NT2/D1 (cell line): Measurements from ENCODE around the gene CCT8.

ENCODE experiments used
- DNase-seq: peaks from one replicate; pipeline ENCODE4 v3.0.0-alpha.2; 2011; ENCODE audit warnings: low read depth, low spot score
- H3K27me3 ChIP-seq: 2 replicates; pipeline ENCODE4 v1.6.0; 2011; ENCODE audit warnings: mild to moderate bottlenecking; ENCODE audit not compliant: insufficient read length, insufficient read depth
- H3K36me3 ChIP-seq: 2 replicates; pipeline ENCODE4 v1.6.1; 2011; ENCODE audit warnings: mild to moderate bottlenecking, low read length, mixed read lengths; ENCODE audit not compliant: insufficient read depth, insufficient read length
- H3K4me1 ChIP-seq: 2 replicates; pipeline ENCODE4 v1.5.1; 2011; ENCODE audit not compliant: insufficient read depth, insufficient read length
- H3K4me3 ChIP-seq: 2 replicates; pipeline ENCODE4 v1.5.1; 2011; ENCODE audit warnings: low read depth; ENCODE audit not compliant: insufficient read length
- H3K9ac ChIP-seq: 2 replicates; pipeline ENCODE4 v1.6.0; 2011; ENCODE audit warnings: low read depth; ENCODE audit not compliant: insufficient read length
- H3K9me3 ChIP-seq: 2 replicates; pipeline ENCODE4 v1.5.1; 2011; ENCODE audit warnings: mild to moderate bottlenecking, low read length; ENCODE audit not compliant: insufficient read depth
- SUZ12 ChIP-seq: IDR thresholded peaks from 2 replicates; pipeline ENCODE4 v1.6.1; 2011; ENCODE audit not compliant: insufficient read length, insufficient read depth; ENCODE audit errors: extremely low read depth
- YY1 ChIP-seq: IDR thresholded peaks from 2 replicates; pipeline ENCODE4 v1.6.1; 2011; ENCODE audit not compliant: insufficient read length, insufficient read depth
- ZNF274 ChIP-seq: IDR thresholded peaks from 2 replicates; pipeline ENCODE4 v1.6.1; 2011; ENCODE audit warnings: mild to moderate bottlenecking, low read depth, low read length

Gene CCT8

DNA sequence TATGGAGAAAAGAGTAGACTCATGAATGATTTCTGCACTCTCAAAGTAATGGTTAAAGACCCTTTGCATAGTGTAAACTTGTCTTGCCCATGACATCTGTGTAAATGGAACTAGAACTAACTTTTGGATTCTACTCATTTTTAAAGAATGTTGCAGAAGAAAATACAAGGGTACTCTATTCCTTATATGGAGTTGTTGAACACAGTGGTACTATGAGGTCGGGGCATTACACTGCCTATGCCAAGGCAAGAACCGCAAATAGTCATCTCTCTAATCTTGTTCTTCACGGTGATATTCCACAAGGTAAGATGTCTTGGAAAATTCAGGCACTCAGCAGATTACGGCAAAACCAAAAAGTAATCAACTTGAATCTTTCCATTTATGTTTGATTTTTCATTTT, 19.8 kb downstream of the CCT8 start:
- Histone ChIP-seq H3K9me3 (peaks cover 5% of the 10 kb centered on the region; the same call in 1 of the 2 replicates), H3K4me1 (no peaks in the 10 kb centered on the region), H3K36me3 (peaks cover 91% of the 10 kb centered on the region), H3K27me3 (no peaks in the 10 kb centered on the region), H3K9ac (no peak overlapping the region), H3K4me3 (no peak overlapping the region)
- TF ChIP-seq SUZ12 (no peak), YY1 (no peak), ZNF274 (no peak)
- no peak for DNase-seq

DNA sequence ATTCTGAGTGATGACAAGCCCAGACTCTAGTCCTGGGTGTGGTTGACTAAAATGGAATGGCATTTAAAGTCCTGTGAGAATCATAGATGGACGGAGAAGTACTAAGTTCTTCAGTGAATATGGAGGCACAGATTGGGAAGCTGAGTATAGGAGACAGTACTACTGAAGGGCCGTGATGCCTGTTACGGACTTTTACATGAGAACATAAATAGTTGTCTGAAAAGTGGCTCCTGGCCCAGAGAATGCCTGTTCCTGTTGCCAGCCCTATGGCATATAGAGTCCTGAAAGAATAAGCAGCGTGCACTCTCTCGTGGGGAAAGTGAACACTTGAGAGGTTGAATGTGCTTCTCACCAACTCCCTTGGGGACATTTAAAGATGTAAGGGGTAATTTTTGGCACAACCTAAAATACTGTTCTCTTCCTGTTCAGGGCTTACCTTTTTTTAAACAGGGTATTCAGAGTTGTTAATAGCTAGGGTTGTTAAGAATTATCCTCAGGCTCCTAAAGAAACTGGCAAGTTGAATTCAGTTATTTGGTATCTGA, 20.4 kb downstream of the CCT8 start:
- DNase-seq, result no peak

DNA sequence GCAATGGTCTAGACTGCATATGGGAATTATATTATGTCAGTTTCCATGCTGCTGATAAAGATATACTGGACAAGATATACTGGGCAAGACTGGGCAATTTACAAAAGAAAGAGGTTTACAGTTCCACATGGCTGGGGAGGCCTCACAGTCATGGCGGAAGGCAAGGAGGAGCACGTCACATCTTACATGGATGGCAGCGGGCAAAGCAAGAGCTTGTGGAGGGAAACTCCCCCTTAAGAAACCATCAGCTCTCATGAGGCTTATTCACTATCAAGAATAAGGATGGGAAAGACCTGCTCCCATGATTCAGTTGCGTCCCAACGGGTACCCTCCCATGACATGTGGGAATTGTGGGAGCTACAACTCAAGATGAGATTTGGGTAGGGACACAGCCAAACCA, 21.2 kb downstream of the CCT8 start:
- TF ChIP-seq SUZ12 (no peak), ZNF274 (no peak), YY1 (no peak)
- Histone ChIP-seq H3K4me1 (no peaks in the 10 kb centered on the region), H3K36me3 (peaks cover 97% of the 10 kb centered on the region), H3K4me3 (no peak overlapping the region), H3K27me3 (no peaks in the 10 kb centered on the region), H3K9me3 (peaks cover 5% of the 10 kb centered on the region; the same call in 1 of the 2 replicates), H3K9ac (no peak overlapping the region)
- no peak for DNase-seq

More for the DNA sequence above, 20.4 kb downstream of the CCT8 start:
- H3K9ac ChIP-seq, result no peak overlapping the region
- H3K27me3 ChIP-seq, result no peaks in the 10 kb centered on the region
- H3K4me3 ChIP-seq, result no peak overlapping the region
- peaks cover 96% of the 10 kb centered on the region for H3K36me3 ChIP-seq
- H3K9me3 ChIP-seq, result peaks cover 5% of the 10 kb centered on the region; the same call in 1 of the 2 replicates
- H3K4me1 ChIP-seq, result no peaks in the 10 kb centered on the region
- TF ChIP-seq SUZ12 (no peak), ZNF274 (no peak), YY1 (no peak)

DNA sequence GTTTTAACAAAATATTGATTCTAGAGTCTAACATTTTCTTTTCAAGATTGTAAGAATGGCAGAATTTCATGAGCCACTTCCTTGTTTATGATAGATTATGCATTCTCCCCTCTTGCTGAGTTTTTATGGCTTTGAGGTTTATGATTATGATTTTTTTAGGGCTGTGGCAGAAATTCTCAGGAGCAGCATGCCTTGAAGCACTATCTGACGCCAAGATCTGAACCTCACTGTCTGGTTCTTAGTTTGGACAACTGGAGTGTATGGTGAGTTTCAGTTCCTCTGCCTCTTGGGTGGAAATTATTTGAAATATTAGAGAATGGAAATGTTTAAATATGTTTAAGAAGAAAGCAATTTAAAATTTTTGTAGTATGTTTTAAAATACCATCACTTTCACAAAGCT, 38.8 kb downstream of the CCT8 start:
- peaks cover 91% of the 10 kb centered on the region for H3K36me3 ChIP-seq
- no peak for DNase-seq
- H3K4me1 ChIP-seq, result no peaks in the 10 kb centered on the region
- no peaks in the 10 kb centered on the region for H3K9me3 ChIP-seq
- H3K4me3 ChIP-seq, result no peak overlapping the region
- H3K9ac ChIP-seq, result no peak overlapping the region
- TF ChIP-seq YY1, result no peak
- TF ChIP-seq SUZ12, result no peak
- TF ChIP-seq ZNF274, result no peak
- H3K27me3 ChIP-seq, result no peaks in the 10 kb centered on the region

DNA sequence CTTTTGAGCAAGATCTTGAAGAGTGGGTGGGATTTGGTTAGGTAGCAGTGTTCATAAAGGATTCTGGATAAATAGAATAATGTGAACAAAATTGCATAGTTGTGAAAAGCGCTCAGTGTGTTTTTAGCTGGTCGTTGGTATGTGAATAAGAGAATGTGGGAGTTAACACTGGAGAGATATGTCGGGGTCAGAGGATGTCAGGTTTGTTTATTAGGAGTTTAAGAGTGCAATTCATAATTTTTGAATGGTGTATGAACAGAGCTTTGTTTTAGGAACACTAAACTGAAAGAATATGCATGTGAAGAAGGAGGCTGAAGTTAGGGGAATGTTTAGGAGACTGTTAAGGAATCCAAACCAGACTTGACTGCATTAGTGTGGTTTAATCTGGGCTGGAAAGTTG, 39.6 kb downstream of the CCT8 start:
- no peaks in the 10 kb centered on the region for H3K9me3 ChIP-seq
- DNase-seq, result no peak
- H3K4me3 ChIP-seq, result no peak overlapping the region
- TF ChIP-seq YY1 (no peak), SUZ12 (no peak), ZNF274 (no peak)
- peaks cover 88% of the 10 kb centered on the region for H3K36me3 ChIP-seq
- no peak overlapping the region for H3K9ac ChIP-seq
- no peaks in the 10 kb centered on the region for H3K4me1 ChIP-seq
- no peaks in the 10 kb centered on the region for H3K27me3 ChIP-seq

DNA sequence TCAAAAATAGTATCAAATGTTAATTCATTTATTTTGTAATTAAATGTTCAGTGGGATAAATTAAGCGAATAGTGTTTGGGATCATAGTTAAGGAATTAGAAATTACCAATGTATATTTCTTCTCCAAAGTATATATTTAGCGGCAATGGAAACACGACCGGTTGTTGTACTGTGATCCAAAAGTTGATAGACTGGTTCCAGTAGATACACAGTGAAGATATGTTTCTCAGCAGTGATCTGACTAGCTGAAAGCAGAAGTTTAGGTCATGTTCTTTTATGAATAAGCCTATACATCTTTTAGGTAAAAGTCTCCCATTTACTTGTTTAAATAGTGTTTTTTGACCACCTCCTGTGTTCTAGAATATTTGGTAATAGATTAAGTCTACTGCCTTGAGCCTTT, 40.1 kb downstream of the CCT8 start:
- peaks cover 88% of the 10 kb centered on the region for H3K36me3 ChIP-seq
- H3K9ac ChIP-seq, result no peak overlapping the region
- no peak for DNase-seq
- H3K4me3 ChIP-seq, result no peak overlapping the region
- H3K4me1 ChIP-seq, result no peaks in the 10 kb centered on the region
- TF ChIP-seq SUZ12 (no peak), YY1 (no peak), ZNF274 (no peak)
- H3K9me3 ChIP-seq, result no peaks in the 10 kb centered on the region
- H3K27me3 ChIP-seq, result no peaks in the 10 kb centered on the region

DNA sequence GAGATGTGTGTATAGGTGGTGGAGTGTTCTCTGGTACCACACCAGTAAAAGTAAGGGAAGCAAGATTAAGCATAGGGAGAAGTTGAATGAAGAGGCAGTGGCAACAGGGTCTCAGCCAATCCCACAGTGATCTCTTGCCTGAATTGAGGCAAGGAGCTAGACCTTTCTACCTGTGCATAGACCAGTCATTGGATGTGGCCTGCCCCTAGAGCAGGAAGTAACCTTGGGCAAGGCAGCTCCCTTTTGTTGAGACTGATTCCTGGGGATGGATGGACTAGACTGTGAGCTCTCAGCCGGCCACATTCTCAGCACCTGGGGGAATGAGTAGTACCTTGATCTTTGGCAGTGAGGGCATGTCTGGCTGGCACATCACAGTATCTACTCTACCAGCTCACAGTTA, 42.5 kb downstream of the CCT8 start:
- no peak for DNase-seq
- H3K36me3 ChIP-seq, result peaks cover 77% of the 10 kb centered on the region

More for the DNA sequence above, 42.5 kb downstream of the CCT8 start:
- TF ChIP-seq YY1 (no peak), ZNF274 (no peak), SUZ12 (no peak)
- Histone ChIP-seq H3K9me3 (no peaks in the 10 kb centered on the region), H3K27me3 (no peaks in the 10 kb centered on the region), H3K4me1 (no peaks in the 10 kb centered on the region), H3K4me3 (no peak overlapping the region), H3K9ac (no peak overlapping the region)
